Measurements from ENCODE around the gene TP53I3. TPM values are rescaled to one million over a fixed set of nuclear protein-coding genes. Genes with fewer than 3 reads are reported as not detected.

The TP53I3 gene
- total RNA-seq, 1 donor from 2014 or later = 38.3 TPM

- no peak for DNase-seq (ENCODE audit: low read depth, low spot score)
- peak overlapping the region; percentile 99 for H3K27ac Mint-ChIP-seq (ENCODE audit: unreplicated experiment)
- H3K9me3 Mint-ChIP-seq = no peaks in the 10 kb centered on the region
- H3K4me3 Mint-ChIP-seq = peak overlapping the region; percentile 98
- no peak for TF ChIP-seq CTCF (conservative IDR thresholded peaks at IDR 0.05)
- peaks cover 27% of the 10 kb centered on the region for H3K4me1 Mint-ChIP-seq
- H3K27me3 Mint-ChIP-seq (ENCODE audit: low read depth) = no peaks in the 10 kb centered on the region
- peaks cover 13% of the 10 kb centered on the region for H3K36me3 Mint-ChIP-seq (ENCODE audit: low read depth)
These were observed 1.7 kb downstream of the TP53I3 start for GRCh38 chr2:24082787-24083566.

DNA sequence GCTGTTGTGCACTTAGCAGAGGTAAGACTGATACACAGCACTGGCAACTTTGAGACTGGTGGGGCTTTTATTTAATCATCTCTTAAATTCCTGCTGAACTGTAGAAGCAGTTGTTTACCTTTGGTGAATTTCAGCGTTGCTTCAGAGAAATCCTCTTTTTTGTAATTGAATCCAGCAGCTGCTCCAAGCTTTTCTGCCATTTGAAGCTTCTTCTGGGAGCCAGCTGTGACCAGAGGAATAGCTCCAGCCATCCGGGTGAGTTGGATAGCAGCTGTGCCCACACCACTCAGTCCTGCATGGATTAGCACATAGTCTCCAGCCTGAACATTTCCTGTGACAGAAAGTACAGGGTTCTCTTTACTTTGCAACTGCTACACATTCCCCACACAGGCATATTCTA is 3.9 kb downstream of the TP53I3 start:
- peak overlapping the region; percentile 70 for H3K4me3 Mint-ChIP-seq
- no peaks in the 10 kb centered on the region for H3K9me3 Mint-ChIP-seq
- H3K4me1 Mint-ChIP-seq = peaks cover 42% of the 10 kb centered on the region
- no peak overlapping the region for H3K27ac Mint-ChIP-seq (ENCODE audit: unreplicated experiment)
- DNase-seq (ENCODE audit: low read depth, low spot score) = no peak
- H3K27me3 Mint-ChIP-seq (ENCODE audit: low read depth) = no peaks in the 10 kb centered on the region
- TF ChIP-seq CTCF (conservative IDR thresholded peaks at IDR 0.05) = no peak
- peaks cover 13% of the 10 kb centered on the region for H3K36me3 Mint-ChIP-seq (ENCODE audit: low read depth)

DNA sequence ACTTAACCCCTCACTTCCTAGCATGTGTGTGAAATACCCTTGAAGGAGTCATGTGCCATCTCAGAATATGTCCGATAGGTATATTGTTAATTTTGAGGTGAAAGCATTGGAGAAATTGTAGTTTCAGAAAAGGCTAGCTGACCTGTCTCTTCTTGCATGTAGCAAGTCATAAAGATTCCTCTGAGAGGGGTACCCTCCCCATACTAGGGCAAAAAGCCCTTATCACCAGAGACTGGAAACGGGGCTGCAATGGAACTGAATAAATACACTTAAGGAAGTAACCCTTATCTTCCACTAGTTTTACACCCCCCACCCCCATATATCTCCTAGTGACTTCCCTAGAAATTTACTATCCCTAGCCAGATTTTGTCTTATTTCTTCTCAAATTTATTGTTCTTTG is 6.8 kb downstream of the TP53I3 start:
- DNase-seq (ENCODE audit: low read depth, low spot score) = no peak
- peaks cover 34% of the 10 kb centered on the region for H3K4me1 Mint-ChIP-seq
- no peak overlapping the region for H3K27ac Mint-ChIP-seq (ENCODE audit: unreplicated experiment)
- H3K9me3 Mint-ChIP-seq = no peaks in the 10 kb centered on the region
- peak overlapping the region; percentile 97 for H3K4me3 Mint-ChIP-seq
- H3K36me3 Mint-ChIP-seq (ENCODE audit: low read depth) = peaks cover 9% of the 10 kb centered on the region
- no peak for TF ChIP-seq CTCF (conservative IDR thresholded peaks at IDR 0.05)
- no peaks in the 10 kb centered on the region for H3K27me3 Mint-ChIP-seq (ENCODE audit: low read depth)

DNA sequence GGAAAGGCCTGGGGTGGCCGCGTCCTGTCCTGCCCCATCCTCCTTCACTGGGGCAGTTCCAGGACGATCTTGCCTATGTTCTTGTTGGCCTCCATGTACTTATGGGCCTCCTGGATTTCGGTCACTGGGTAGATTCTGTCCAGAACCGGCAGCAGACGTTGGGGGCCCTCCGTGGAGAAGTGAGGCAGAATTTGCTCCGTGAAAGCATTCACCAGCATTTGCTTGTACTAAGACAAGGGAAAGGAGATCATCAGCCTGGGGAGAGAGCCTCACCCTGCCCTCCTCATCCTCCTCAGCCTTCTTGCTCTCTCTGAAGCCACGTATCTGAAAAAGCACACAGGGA is 7.1 kb downstream of the TP53I3 start:
- peaks cover 34% of the 10 kb centered on the region for H3K4me1 Mint-ChIP-seq
- no peak for TF ChIP-seq CTCF (conservative IDR thresholded peaks at IDR 0.05)
- DNase-seq (ENCODE audit: low read depth, low spot score) = no peak
- no peak overlapping the region for H3K27ac Mint-ChIP-seq (ENCODE audit: unreplicated experiment)
- H3K4me3 Mint-ChIP-seq = peak overlapping the region; percentile 97
- no peaks in the 10 kb centered on the region for H3K9me3 Mint-ChIP-seq
- H3K27me3 Mint-ChIP-seq (ENCODE audit: low read depth) = no peaks in the 10 kb centered on the region
- H3K36me3 Mint-ChIP-seq (ENCODE audit: low read depth) = peaks cover 9% of the 10 kb centered on the region

- Mint-ChIP-seq H3K27ac (ENCODE audit: unreplicated experiment) (no peak overlapping the region), H3K4me3 (peak overlapping the region; percentile 97), H3K4me1 (peaks cover 34% of the 10 kb centered on the region), H3K27me3 (ENCODE audit: low read depth) (no peaks in the 10 kb centered on the region), H3K9me3 (no peaks in the 10 kb centered on the region), H3K36me3 (ENCODE audit: low read depth) (peaks cover 6% of the 10 kb centered on the region)
- TF ChIP-seq CTCF (conservative IDR thresholded peaks at IDR 0.05) = no peak
- no peak for DNase-seq (ENCODE audit: low read depth, low spot score)
These were observed 7.6 kb downstream of the TP53I3 start for GRCh38 chr2:24076849-24077534.

All from neural crest cell (in vitro differentiated cells).